Measurements from ENCODE around the gene INHBE. TPM values are rescaled to one million over a fixed set of nuclear protein-coding genes. Genes with fewer than 3 reads are reported as not detected.

Gene INHBE
- total and polyA plus RNA-seq, 2 experiments from 2014 or later, result 0.23 to 0.74 TPM

GRCh38 chr12:57462912-57463253 lies 7.8 kb downstream of the INHBE start:
- Histone ChIP-seq H3K4me3 (no peak overlapping the region), H3K9me3 (ENCODE audit: low read depth) (no peaks in the 10 kb centered on the region), H3K27me3 (peaks cover 7% of the 10 kb centered on the region), H3K4me1 (ENCODE audit: low read depth) (peaks cover 4% of the 10 kb centered on the region), H3K27ac (no peak overlapping the region), H3K36me3 (no peaks in the 10 kb centered on the region)
- DNase-seq (ENCODE audit: low read depth in 1 of 2, low spot score in 1 of 2), result no peak
- TF ChIP-seq, protein P1, sequence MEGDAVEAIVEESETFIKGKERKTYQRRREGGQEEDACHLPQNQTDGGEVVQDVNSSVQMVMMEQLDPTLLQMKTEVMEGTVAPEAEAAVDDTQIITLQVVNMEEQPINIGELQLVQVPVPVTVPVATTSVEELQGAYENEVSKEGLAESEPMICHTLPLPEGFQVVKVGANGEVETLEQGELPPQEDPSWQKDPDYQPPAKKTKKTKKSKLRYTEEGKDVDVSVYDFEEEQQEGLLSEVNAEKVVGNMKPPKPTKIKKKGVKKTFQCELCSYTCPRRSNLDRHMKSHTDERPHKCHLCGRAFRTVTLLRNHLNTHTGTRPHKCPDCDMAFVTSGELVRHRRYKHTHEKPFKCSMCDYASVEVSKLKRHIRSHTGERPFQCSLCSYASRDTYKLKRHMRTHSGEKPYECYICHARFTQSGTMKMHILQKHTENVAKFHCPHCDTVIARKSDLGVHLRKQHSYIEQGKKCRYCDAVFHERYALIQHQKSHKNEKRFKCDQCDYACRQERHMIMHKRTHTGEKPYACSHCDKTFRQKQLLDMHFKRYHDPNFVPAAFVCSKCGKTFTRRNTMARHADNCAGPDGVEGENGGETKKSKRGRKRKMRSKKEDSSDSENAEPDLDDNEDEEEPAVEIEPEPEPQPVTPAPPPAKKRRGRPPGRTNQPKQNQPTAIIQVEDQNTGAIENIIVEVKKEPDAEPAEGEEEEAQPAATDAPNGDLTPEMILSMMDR (IDR thresholded peaks at IDR 0.05; ENCODE audit: low read depth, low read length), result no peak

DNA sequence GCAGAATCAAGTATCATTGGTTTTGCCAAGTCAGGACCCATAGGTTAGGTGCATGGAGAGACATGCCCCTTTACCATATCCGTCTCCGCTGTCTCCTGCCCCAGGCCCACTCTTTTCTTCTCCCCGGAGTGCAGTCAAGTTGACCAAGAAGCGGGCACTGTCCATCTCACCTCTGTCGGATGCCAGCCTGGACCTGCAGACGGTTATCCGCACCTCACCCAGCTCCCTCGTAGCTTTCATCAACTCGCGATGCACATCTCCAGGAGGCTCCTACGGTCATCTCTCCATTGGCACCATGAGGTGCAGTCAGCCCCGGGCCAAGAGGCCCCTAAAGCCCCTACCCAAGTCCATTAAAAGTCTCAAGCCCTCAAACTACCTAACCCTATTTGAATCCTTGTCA lies 9.5 kb downstream of the INHBE start:
- Histone ChIP-seq H3K27ac (no peak overlapping the region), H3K36me3 (no peaks in the 10 kb centered on the region), H3K9me3 (ENCODE audit: low read depth) (no peaks in the 10 kb centered on the region), H3K4me3 (no peak overlapping the region), H3K27me3 (peaks cover 7% of the 10 kb centered on the region), H3K4me1 (ENCODE audit: low read depth) (no peaks in the 10 kb centered on the region)
- TF ChIP-seq, protein P1 (IDR thresholded peaks at IDR 0.05; ENCODE audit: low read depth, low read length), result no peak
- no peak for DNase-seq (ENCODE audit: low read depth in 1 of 2, low spot score in 1 of 2)

DNA sequence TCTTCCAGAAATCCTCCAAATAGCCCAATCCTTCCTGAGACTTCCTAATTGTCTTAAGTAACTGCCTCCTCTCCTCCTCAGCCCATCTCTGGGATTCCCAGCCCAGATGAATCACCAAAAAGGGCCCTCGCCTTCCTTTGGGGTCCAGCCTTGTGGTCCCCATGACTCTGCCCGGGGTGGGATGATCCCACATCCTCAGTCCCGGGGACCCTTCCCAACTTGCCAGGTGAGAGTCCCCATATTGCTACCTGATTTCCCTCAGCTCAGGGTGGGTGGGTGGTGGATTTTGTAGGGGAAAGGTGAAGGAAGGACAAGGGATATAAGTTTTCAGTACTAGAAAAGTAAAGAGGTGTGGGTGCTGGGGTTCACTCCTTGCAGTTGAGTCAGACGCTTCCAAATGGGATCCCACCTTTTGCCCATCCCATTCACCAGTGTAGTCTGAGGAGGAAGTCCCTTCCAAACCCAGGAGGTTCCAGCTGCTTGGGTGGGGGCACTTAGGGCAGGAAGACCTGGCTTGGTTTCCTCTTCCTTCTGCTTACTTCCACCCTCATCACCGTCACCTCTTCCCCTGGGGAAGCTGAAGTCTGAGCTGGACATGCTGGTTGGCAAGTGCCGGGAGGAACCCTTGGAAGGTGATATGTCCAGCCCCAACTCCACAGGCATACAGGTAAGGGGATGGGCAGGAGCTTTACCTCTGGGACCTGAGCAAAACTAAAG lies 10.1 kb downstream of the INHBE start:
- DNase-seq (ENCODE audit: low read depth in 1 of 2, low spot score in 1 of 2), result no peak
- Histone ChIP-seq H3K4me3 (no peak overlapping the region), H3K36me3 (no peaks in the 10 kb centered on the region)

DNA sequence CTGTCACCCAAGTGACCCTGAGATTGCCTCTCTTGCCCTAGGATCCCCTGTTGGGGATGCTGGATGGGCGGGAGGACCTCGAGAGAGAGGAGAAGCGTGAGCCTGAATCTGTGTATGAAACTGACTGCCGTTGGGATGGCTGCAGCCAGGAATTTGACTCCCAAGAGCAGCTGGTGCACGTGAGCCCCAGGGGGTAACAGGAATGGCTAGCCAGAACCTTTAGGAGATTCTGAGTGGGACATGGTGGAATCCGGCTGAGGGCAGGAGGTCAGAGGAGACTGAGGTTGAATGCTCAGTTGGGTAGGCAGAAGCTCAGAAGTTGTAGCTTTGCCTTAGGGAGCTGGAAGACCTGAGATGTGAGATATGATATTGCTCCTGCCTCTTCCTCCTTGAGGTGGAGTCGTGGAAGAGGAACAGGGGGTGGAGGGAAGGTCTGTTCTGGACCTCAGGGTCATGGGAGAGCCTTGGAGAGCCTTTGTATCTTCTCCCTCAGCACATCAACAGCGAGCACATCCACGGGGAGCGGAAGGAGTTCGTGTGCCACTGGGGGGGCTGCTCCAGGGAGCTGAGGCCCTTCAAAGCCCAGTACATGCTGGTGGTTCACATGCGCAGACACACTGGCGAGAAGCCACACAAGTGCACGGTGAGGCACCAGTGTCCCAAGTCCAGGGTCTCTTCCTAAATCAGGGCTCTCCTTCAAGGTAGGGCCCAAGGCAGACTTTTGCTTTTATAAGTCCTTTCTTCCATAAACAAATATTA lies 10.8 kb downstream of the INHBE start:
- TF ChIP-seq, protein P1 (IDR thresholded peaks at IDR 0.05; ENCODE audit: low read depth, low read length), result no peak
- Histone ChIP-seq H3K27me3 (peaks cover 1% of the 10 kb centered on the region), H3K4me3 (no peak overlapping the region), H3K4me1 (ENCODE audit: low read depth) (no peaks in the 10 kb centered on the region), H3K9me3 (ENCODE audit: low read depth) (no peaks in the 10 kb centered on the region), H3K36me3 (no peaks in the 10 kb centered on the region), H3K27ac (no peak overlapping the region)
- no peak for DNase-seq (ENCODE audit: low read depth in 1 of 2, low spot score in 1 of 2)

More for the DNA sequence above, 10.1 kb downstream of the INHBE start:
- Histone ChIP-seq H3K4me1 (ENCODE audit: low read depth) (no peaks in the 10 kb centered on the region), H3K27me3 (peaks cover 7% of the 10 kb centered on the region), H3K9me3 (ENCODE audit: low read depth) (no peaks in the 10 kb centered on the region), H3K27ac (no peak overlapping the region)
- TF ChIP-seq, protein P1 (IDR thresholded peaks at IDR 0.05; ENCODE audit: low read depth, low read length), result no peak

GRCh38 chr12:57467212-57467874 lies 12.2 kb downstream of the INHBE start:
- Histone ChIP-seq H3K27me3 (peaks cover 7% of the 10 kb centered on the region), H3K4me3 (no peak overlapping the region), H3K9me3 (ENCODE audit: low read depth) (no peaks in the 10 kb centered on the region), H3K4me1 (ENCODE audit: low read depth) (no peaks in the 10 kb centered on the region), H3K36me3 (no peaks in the 10 kb centered on the region), H3K27ac (no peak overlapping the region)
- TF ChIP-seq, protein P1 (IDR thresholded peaks at IDR 0.05; ENCODE audit: low read depth, low read length), result no peak
- no peak for DNase-seq (ENCODE audit: low read depth in 1 of 2, low spot score in 1 of 2)
